GM18505 (cell line): ENCODE measurements around the gene NOXA1.
A peak's percentile ranks its signal among the peaks of the same experiment; 100 is the strongest.
"Not testable (repeated sequence)": the region's sequence is repeated elsewhere in the genome, so short reads cannot be mapped to it uniquely, and the experiment has no call there.

Experiments used
- ATAC-seq: cut with Tn5 transposase; IDR thresholded peaks from one replicate; pipeline ENCODE4 v1.9.1; 2021; ENCODE audit not compliant: unreplicated experiment
- POLR2A ChIP-seq: IDR thresholded peaks from 4 replicates; pipeline ENCODE4 v1.6.1; 2011; ENCODE audit warnings: borderline replicate concordance; ENCODE audit not compliant: insufficient read depth, insufficient read length; ENCODE audit errors: extremely low read depth

The NOXA1 gene

GRCh38 chr9:137449931-137450538 is 26.8 kb downstream of the NOXA1 start:
- TF ChIP-seq POLR2A = no peak
- ATAC-seq = no peak

DNA sequence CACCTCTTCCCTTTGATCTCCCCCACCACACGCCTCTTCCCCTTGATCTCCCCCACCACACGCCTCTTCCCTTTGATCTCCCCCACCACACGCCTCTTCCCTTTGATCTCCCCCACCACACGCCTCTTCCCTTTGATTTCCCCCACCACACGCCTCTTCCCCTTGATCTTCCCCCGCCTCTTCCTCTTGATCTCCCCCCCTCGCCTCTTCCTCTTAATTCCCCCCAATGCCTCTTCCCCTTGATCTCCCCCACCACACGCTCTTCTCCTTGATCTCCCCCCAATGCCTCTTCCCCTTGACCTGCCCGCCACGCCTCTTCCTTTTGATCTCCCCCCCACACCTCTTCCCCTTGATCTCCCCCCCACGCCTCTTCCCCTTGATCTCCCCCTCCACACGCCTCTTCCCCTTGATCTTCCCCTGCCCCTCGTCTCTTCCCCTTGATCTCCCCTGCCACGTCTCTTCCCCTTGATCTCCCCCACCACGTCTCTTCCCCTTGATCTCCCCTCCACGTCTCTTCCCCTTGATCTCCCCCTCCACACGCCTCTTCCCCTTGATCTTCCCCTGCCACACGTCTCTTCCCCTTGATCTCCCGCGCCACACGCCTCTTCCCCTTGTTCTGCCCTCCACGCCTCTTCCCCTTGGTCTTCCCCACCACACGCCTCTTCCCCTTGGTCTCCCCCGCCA is 27.5 kb downstream of the NOXA1 start:
- not testable (repeated sequence) for ATAC-seq

DNA sequence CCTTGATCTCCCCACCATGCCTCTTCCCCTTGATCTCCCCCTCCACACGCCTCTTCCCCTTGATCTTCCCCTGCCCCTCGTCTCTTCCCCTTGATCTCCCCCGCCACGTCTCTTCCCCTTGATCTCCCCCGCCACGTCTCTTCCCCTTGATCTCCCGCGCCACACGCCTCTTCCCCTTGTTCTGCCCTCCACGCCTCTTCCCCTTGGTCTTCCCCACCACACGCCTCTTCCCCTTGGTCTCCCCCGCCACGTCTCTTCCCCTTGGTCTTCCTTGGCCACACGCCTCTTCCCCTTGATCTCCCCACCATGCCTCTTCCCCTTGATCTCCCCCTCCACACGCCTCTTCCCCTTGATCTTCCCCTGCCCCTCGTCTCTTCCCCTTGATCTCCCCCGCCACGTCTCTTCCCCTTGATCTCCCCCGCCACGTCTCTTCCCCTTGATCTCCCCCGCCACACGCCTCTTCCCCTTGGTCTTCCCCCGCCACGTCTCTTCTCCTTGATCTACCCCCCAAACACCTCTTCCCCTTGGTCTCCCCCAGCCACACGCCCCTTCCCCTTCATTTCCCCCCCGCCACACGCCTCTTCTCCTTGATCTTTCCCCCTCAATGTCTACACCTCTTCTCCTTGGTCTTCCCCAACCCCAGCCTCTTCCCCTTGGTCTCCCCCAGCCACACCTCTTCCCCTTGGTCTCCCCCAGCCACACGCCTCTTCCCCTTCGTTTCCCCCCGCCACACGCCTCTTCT is 28.2 kb downstream of the NOXA1 start:
- not testable (repeated sequence) for ATAC-seq

DNA sequence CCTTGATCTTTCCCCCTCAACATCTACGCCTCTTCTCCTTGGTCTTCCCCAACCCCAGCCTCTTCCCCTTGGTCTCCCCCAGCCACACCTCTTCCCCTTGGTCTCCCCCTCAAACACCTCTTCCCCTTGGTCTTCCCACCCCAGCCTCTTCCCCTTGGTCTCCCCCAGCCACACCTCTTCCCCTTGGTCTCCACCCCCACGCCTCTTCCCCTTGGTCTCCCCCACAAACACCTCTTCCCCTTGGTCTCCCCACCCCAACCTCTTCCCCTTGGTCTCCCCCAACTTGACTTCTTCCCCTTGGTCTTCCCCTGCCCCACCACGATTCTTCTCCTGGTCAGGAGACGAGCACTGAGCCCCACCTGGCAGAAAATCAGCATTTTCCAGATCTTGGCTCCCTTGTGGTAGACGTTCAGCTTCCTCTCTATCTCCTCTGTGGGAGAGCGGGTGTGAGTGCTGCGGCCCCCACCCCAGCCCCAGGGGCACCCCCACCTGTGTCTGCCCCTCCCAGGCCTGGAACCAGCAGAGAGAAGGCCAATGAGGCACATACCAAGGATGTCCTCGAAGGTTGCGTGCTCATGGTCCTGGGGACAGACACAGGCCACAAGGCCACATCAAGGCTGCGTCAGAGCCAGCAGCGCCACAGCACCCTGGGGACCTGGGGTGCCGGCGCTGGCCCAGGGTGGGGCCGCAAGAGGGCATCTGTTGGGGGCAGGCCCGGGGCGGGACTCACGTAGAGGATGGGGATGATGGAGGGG is 29.0 kb downstream of the NOXA1 start:
- ATAC-seq = no peak
- TF ChIP-seq POLR2A = no peak

DNA sequence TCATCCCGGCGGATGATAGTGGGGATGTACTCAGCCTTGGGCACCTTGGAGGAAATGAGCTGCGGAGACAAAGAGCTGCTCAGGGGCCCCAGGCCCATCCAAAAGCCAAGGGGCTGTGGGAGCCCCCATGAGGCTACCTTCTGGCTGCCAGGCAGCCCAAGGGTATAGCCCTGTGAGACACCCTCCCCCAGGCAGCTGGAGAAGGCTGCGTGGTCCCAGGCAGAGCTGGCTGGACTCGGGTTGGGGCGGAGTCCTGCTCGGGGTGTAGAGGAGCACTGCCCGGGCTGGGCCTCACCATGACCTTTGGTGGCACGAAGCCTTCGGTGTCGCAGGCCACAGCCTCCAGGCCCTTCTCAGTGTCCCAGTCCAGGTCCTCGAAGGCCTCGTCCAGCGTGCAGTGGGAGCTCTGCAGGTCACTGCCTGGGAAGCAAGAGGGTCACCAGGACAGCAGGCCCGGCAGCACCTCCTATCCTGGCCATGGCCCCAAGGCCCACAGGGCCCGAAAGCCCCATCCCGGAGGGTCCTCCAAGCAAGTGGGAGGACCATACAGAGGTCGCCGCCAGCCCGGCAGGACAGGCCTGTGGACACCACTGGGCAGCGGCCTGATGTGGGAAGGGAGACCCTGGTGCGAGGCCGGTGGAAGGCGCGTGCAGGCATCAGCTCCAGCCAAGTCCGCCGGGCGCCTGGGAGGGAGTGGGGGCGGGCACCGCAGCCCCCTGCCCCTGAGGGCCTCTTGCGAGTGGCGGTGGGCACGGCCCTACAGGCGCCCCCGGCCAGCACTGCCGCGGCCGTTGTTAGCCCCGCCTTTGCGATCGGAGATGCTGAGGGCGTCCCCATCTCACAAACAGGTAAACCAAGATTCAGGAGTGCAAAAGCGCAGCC is 29.8 kb downstream of the NOXA1 start:
- ATAC-seq = no peak
- TF ChIP-seq POLR2A = no peak

- ATAC-seq = peak; percentile 53
Observed at GRCh38 chr9:137453643-137454081, 30.5 kb downstream of the NOXA1 start.

DNA sequence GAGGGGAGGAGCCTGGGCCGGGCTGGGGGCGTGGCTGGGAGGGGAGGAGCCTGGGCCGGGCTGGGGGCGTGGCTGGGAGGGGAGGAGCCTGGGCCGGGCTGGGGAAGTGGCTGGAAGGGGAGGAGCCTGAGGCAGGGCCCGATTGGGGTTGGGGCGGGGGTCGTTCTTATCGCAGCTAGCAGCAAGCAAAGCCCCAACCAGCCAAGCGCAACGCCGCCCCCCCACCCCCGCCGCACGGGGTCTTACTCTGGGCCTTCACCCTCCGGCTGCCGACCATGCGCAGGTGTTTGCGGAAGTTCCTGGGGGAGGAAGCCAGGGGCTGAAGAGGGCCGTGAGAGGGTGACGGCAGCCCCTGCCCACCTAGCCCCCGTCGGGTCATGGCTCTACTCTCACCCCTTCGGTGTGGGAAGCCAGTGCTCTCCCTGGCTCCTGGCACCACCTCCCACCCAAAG is 31.0 kb downstream of the NOXA1 start:
- no peak for TF ChIP-seq POLR2A
- no peak for ATAC-seq

More at GRCh38 chr9:137453643-137454081, 30.5 kb downstream of the NOXA1 start:
- no peak for TF ChIP-seq POLR2A

- no peak for TF ChIP-seq POLR2A
- no peak for ATAC-seq
Observed at GRCh38 chr9:137454597-137455358, 31.6 kb downstream of the NOXA1 start.

- TF ChIP-seq POLR2A = no peak
Observed at GRCh38 chr9:137455359-137455991, 32.3 kb downstream of the NOXA1 start.

DNA sequence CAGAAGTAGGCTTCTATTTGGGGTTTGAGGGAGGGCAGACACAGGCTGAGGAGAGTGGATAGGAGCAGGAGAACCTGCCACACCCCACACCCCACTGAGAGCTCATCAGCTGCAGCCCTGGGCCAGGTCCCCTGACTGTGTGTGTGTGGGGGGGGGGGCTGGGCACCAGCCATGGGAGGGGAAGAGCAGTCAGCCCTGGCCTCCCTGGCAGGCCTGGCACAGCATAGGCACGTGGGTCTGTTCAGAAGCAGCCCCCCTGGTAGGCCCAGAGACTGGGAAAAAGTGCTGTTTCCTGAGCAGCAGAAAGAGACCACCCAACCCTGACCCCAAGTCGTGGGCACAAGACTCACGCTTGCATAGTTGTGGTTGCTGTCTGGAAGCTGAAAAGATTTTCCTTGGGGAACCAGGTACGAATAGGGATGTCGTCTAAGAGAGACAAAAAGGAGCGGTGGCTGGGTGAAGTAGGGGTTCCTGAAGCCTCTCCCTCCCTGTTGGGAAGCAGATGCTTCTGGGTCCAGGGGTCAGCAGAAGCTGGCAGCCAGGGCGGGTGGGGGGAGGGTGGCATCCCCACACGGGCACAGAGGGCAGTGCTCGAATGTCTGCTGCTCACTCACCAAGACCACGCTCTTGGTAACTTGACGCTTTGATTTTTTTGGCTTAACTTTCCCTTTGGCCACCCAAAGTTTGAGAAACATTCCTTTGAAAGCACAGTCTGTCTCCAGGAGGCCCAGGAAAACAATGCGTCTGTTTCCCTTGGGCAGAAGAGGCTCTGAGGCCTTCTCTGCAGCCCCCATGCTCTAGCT is 33.1 kb downstream of the NOXA1 start:
- no peak for TF ChIP-seq POLR2A
- no peak for ATAC-seq

More at GRCh38 chr9:137455359-137455991, 32.3 kb downstream of the NOXA1 start:
- ATAC-seq = no peak

DNA sequence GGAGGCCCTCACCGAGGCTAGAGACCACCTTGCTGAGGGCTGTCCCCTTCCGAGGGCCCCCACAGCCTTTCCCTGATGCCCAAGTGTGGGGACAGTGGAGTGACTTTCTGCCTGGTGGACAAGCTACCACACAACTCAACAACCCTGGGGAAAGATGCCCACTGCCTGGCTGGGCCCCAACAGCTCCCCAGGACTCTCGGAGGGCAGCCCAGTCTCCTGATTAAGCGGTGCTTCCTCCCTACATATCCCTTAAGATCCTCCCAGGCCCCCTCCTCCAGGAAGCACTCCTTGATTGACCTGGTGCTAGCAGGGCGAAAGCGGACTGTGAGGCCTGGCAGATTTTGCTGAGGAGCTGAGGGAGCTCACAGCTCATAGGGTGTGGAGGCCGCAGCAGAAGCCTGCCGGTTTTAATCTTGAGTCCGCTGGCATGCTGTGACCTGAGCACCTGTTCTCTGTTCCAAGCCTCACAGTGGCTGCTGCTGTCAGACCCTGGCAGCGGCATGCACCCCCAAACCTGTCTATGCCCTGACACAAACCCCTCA is 33.7 kb downstream of the NOXA1 start:
- no peak for ATAC-seq
- no peak for TF ChIP-seq POLR2A
